MM.1S (cell line): ENCODE data around the gene LMNTD1.

ENCODE experiments used
- CTCF ChIP-seq: fragments of 300-600 bp; sonication (generic); IDR thresholded peaks from 2 replicates; pipeline ENCODE4 v1.5.1; 2016; ENCODE audit warnings: antibody characterized with exemption, low read length, mixed read lengths
- EZH2 ChIP-seq: fragments of 300-600 bp; sonication (generic); optimal IDR thresholded peaks from 2 replicates; pipeline ENCODE3; 2017; ENCODE audit warnings: low read depth, mild to moderate bottlenecking, antibody characterized with exemption, low read length, mixed read lengths
- EZH2phosphoT487 ChIP-seq: fragments of 300-600 bp; sonication (generic); IDR thresholded peaks from 2 replicates; pipeline ENCODE4 v1.6.1; 2018; ENCODE audit warnings: antibody characterized with exemption, low read length

- TF ChIP-seq CTCF (no peak), EZH2phosphoT487 (no peak), EZH2 (no peak)
Measured at GRCh38 chr12:25587346-25587745, 34.3 kb upstream of the LMNTD1 start.
